Activated CD4-positive, CD25-positive, alpha-beta regulatory T cell treated with anti-CD3 and anti-CD28 coated beads, Interleukin-2, amount 50 U/mL, for 16 hours (primary cell): ENCODE results near the gene TEX261.

ENCODE experiments used
- DNase-seq: peaks from one replicate; pipeline ENCODE4 v3.0.0-alpha.2; 2020; ENCODE audit warnings: low read depth, low spot score

Gene TEX261

DNA sequence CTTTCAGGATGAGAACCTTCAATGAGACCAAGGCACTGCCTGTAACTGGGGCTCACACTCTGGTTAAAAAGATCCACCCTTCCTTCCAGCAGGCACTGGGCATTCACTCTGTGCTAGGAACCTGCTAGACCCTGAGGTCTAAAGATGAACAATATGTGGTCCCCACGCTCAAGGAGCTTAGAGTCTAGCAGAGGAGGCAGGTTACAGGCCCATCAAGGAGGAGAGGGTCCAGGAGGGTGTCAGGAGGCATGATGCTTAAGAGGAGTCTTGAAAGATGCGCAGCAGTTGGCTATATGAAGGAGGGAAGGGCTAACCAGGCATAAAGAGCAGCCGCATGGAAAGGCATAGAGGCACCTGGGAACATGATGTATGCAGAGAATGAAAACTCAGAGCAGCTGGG lies 11.7 kb downstream of the TEX261 start:
- DNase-seq: no peak

DNA sequence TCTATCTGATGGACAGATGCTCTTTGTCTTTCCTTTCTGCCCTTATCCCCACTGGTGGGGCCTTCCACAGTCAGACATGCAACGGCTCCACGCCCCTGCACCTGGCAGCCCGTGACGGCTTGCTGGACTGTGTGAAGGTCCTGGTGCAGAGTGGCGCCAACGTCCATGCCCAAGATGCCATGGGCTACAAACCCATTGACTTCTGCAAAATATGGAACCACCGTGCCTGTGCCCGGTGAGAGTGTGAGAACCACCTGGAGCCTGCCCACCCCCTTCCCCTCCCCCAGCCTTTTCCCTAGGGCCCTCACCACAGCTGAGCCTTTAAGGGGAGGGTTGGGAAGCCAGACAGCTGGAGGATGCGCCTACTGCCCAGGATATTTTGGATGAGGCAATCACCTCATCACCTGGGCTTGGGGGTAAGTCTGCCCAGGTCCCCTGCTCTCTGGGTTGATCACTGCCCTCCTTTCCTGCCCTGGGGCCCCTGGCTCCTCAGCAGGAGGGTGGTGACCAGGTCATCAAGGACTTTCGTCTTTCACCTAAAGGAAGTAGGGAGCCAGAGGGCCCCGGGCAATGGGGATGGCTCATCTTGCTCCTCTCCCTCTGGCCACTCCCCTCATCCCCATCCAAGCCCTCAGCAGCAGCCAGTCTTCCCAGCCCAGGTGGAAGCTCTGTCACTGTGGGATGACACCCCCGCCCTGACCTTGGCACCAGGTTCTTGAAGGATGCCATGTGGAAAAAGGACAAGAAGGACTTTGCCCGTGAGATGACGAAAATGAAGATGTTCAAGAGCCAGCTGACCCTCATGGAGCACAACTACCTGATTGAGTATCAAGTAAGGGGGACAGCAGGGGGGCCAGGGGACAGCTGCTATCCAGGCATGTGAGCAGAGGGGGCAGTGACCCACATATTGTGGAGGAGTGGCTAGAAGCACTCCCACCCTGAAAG lies 12.5 kb downstream of the TEX261 start:
- DNase-seq: no peak

DNA sequence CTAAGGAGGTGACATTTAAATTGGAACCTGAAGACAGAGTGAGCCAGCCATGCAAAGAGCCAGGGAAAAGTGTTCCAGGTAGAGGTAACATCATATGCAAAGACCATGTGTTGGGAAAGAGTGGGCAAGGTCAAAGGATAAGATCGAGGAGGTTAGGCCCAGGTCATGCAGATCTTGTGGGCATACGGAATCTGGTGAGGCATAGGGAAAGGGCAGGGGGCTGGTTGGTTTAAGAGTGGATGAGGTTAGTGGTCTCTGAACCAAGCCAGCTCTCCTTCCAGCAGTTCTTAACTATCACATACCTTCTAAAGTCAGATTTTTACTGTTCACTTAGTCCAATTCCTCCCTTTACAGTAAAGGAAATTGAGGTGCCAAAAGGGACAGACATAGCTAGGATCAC lies 13.3 kb downstream of the TEX261 start:
- DNase-seq: no peak

DNA sequence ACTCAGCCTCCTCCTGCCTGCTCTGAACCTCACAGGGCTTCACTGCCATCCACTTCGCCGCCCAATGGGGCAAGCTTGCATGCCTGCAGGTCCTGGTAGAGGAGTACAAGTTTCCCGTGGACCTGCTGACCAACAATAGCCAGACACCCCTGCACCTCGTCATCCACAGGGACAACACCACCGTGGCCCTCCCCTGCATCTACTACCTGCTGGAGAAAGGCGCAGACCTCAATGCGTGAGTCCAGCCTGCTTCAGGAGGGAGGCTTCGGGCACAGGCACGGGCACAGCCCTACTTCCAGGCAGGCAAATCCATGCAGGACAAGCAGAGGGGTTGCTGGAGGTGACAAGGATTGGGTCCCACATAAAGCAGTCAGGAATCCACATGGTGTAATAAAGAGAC lies 15.0 kb downstream of the TEX261 start:
- DNase-seq: no peak

DNA sequence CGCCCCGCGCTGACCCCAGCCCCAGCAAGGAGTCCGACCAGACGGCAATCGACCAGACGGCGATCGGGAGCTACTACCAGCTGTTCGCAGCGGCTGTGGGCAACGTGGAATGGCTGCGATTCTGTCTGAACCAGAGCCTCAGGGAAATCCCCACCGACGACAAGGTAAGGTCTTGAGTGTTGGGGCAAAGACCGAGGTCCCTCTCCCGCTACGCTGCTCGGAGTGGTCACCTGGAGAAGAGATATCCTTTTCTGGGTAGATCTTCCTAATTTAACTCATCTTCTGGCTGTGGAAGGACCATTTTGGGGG lies 15.5 kb downstream of the TEX261 start:
- DNase-seq: no peak

DNA sequence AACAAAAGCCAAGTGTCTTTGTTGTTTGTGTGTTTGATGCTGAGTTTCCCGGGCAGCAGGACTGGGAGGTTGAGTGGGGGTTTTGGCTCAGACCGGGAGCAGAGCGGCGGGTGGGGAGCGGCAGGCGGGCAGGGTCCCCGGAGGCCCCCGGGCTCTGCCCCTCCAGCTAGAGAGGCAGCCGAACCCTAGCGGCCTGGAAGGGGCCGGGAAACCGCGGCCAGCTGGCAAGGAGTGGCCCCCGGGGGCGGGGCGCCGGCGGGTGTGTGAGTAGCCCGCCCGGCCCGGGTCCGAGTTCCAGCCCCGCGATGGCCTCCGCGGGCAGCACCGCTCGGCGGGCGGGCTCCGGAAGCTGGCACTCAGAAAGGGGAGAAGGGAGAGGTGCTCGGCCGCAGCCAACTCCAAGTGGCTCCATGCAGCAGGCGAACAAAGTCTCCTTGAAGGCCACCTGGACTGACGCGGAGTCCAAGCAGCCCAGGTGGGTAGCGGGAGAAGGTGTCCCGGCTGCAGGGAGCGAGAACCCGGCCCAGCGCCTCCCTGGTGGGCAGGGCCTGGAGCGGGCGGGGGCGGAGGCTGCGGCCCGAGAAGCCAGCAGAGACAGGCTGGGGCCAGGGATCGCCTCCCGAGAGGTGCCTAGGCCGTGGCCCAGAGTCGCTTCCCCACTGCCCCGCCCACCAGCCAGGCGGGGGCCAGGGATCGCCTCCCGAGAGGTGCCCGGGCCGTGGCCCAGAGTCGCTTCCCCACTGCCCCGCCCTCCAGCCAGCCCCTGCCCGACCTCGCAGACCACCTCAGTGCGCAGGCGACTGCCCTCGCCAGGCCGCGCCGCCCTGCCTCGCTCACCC lies 16.1 kb downstream of the TEX261 start, which contains the start of gene ANKRD53:
Gene ANKRD53, plus strand, starts transcription at position 290 of the 839 bp plus-strand sequence. Its CDS starts 16 bp downstream, at position 306.
- no peak for DNase-seq

DNA sequence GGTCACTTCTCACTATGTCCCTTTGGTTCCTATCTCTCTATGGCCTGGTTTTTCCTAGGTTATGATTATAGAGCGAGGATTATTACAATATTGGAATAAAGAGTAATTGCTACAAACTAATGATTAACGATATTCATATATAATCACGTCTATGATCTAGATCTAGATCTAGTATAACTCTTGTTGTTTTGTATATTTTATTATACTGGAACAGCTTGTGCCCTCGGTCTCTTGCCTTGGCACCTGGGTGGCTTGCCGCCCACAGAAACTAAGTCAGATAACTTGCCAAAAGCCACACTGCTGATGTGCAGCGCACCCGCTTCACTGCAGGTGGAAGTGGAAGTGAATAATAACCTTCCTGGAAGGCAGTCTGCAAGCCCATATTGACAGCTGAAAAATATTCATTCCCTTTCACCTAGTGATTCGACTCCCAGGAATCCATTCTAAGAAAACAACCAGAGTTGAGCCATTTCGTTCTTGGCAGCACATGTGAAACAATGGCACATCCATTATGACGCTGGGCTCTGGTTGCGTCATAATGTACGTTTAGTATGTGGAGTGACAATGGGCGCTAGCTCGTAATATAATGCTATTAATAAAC lies 17.0 kb downstream of the TEX261 start:
- no peak for DNase-seq

DNA sequence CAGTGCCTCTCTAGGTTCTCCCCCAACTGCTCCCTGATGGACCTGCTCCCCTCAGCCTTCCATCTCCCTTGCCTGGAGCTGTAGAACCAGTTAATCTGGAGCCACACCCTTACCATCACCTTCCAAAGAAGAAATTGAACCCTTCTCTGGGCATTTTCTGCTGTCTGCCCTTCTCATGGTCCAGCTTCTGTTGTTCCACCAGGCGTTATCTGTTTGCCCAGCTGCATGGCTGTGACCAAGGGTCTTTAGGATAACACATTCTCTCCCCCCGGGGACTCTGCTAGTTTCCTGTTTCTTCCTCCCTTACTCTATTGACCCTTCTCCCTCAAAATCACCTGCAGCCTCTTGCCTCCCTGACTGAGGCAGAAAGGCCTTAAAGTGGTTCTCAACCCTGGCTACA lies 19.4 kb downstream of the TEX261 start:
- DNase-seq: no peak

DNA sequence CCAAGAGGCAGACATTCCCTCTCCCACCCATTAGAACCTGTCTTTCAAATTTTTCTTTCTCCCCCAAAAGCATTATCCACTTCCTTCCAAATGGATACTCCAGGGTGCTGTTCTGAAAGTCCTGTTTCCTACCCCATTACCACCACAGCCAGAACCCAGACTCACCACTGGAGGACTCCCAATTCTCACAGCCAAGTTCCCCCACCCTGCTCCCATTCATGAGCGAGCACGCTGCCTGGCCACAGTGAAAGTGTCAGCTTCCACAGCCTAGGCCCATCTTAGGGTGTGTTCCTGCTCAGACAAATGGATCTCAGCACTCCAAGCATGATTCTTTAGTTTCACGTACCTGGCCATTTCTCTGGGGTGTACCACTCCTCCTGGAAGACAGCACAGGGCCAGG lies 20.1 kb downstream of the TEX261 start:
- DNase-seq: no peak

DNA sequence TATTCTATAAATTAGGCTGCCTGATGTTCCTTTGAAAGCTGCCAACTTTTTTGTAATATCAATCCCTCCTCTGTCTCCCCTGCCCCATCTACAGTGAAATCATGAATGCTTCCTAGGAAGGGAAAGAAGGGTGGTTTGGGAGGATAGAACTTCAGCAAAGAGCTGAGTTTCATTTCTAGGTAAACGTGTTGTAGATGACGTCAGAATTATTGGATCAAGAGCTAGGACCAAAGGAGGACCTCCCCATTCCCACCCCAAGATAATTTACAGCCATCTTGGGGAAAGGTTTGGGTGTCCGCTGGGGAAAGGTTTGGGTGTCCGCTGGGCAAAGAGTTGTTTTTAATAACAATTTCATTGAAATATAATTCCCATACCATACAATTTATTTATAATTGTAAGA lies 27.5 kb downstream of the TEX261 start:
- DNase-seq: no peak

DNA sequence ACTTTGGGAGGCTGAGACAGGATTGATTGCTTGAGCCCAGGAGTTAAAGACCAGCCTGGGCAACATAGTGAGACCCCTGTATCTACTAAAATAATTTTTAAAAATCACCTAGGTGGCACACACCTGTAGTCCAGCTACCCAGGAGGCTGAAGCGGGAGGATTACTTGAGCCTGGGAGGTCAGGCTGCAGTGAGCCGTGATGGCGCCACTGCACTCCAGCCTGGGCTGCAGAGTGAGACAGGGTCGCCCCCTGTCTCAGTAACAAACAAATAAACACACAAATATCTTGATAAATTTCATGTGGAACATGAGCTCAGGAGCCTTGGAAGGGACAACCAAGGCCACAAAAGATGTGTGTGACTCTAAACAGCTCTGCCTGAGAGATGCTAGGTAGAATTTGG lies 28.0 kb downstream of the TEX261 start:
- DNase-seq: no peak

DNA sequence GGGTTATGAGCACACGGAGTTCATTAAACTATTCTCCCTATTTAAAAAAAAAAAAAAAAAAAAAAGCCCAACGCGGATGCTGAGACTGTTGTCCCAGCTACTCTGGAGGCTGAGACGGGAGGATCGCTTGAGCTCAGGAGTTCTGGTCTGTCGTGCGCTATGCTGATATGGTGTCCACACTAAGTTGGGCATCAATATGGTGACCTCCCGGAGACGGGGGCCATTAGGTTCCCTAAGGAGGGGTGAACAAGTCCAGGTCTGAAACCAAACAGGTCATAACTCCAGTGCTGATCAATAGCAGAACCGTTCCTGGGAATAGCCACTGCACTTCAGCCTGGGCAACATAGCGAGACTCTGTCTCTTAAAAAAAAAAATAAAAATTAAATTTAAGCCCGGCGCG lies 29.2 kb downstream of the TEX261 start:
- no peak for DNase-seq

DNA sequence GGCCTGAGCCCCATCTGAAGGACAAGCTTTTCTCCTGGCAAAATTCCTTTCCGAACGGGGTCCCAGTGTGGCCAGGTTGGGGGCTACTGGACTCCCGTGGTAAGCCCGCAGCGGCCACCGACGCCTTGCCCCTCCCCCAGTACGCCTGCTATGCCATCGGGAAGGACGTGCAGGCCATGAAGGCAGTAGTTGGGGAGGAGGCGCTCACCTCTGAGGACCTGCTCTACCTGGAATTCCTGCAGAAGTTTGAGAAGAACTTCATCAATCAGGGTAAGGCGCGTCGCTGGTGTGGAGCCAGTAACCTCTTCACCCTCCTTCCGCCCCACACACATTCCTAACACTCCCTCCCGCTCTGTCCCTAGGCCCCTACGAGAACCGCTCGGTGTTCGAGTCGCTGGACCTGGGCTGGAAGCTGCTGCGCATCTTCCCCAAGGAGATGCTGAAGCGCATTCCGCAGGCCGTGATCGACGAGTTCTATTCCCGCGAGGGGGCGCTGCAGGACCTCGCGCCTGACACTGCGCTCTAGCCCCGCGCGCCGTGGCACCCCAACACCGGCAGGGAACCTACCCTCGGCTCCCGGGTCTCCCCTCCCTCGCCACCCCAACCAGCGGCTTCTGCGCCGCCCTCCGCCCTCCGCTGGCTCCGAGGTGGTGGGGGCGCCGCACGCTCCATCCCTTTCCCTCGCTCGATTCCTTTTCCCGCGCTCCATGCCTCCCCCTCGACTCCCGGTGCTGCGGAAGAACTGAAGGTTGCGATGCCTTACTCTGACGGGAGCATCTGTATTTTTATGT lies 29.9 kb downstream of the TEX261 start:
- peak; percentile 48 for DNase-seq

DNA sequence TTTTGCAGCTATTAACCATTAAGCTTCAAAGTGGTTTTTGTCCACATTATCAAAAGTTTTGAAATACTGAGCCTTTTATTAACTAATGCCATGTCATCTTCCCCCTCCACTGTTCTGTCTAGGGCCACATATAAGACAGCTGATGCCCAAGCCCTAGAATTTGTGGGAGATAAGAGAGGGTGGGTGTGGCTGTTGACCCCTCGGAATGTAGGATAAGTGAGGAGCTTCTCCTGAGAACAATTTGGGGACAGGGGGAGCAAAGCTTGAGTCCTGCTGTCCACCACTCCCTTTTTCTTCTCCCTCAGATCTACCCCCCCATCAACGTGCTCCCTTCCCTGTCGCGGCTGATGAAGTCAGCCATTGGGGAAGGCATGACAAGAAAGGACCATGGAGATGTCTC lies 30.5 kb downstream of the TEX261 start:
- DNase-seq: no peak

DNA sequence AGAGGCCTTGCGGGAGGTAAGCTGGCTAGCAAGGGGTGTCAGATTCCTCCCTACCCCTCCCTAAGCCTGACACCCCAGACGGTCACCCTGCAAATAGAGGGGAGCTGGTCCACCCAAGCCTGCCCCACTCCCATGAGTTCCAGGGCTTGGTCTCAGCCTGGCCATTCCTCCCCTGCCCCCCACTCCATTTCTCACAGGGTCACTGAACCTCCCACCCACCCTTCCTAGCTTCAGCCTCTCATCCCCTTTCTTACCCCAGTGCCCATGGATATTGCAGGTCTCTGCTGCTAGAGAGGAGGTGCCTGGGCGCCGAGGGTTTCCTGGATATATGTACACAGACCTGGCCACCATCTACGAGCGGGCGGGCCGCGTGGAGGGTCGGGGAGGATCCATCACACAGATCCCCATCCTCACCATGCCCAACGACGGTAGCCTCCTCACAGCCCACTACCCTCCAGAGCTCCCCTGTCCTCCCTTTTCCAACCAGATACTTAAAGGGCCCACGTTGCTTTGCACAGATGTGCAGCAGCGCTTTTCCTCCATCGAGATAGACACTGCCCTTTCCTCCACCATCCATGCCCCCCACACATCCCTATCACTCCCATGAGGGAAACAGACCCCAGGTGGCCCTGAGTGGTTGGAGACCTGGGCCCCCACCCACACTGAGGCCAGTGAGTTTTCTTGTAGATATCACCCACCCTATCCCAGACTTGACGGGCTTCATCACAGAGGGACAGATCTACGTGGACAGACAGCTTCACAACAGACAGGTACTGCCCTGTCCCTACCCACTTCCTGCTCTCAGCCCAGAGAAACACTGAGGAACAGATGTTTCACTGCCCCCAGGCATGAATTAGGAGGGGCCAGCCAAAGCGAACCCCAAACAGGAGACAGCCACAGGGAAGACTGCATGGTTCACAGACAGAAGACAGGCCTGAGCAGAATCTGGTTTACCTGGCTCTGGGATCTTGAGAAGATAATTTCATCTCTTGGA lies 31.5 kb downstream of the TEX261 start:
- no peak for DNase-seq

DNA sequence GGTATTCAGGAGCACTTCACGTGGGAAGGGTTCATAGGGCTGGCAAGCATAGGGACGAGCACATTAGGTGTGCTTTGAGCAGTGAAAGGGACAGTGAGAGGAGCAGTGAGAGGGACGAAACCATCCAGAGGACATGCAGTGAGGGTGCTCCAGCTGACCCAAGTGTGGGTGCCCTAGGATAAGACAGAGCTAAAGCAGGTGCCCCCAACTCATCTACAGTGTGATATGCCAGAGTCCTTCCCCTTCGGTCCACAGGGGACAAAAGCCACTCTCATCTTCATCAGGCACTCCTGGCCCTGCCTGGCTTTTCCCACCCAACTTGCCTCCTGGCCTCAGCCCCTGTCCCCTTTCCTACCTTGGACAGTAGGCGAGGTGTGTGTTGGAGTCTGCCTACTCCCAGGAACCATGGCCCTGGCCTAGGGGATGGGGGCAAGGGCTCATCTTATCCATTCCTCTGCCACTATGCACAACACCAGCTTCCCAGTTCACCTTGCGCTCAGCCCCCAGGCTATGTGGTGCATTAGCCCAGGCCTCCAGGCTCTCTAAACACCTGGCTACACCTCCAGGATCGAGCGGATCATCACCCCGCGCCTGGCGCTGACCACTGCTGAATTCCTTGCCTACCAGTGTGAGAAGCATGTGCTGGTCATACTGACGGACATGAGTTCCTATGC lies 32.3 kb downstream of the TEX261 start:
- no peak for DNase-seq

DNA sequence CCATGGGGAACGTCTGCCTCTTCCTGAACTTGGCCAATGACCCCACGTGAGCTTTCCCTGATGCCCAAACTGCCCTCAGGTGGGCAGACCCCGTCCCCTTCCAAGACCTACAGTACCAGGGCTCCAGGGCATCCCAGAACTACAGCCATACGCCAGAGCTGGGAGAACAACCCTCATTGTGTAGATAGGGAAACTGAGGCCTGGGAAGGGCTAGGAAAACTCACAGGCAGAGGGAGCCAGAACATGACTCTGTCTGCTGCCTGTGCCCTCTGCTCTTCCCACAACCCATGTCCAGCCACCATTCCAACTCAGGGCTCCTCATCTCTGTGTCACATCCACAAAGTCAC lies 33.1 kb downstream of the TEX261 start:
- DNase-seq: no peak

DNA sequence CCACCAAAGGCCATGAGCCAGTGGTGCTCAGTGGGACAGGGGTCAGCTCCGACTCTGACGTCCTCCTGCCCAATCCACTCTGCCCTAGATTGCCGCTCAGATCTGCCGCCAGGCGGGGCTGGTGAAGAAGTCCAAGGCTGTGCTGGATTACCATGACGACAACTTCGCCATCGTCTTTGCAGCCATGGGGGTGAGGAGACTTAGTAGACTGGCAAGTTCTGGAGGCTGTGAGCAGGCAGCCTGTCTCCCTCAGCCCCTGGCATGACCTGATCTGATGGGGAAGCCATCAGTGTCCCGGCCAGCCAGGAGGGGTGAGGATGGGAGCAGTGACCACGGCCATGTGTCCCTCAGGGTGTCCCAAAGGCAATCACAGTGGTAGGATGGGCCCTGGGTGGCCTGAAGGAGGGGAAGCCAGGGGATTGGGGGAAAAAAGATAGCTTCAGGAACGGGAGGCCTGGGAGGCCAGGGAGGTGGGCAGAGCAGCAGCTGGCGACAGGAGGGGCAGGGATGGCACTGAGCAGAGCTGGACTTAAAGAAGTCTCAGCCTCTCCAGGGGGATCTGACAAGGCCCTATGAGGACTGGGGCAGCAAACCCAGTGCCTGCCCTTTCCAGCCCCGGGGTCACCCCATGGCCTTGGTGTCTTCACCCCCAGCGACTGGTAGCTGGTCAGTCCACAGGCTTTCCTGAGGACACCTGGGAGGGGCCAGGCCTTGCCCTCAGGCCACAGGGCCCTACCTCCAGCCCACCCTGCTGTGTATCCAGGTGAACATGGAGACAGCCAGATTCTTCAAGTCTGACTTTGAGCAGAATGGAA lies 33.6 kb downstream of the TEX261 start:
- no peak for DNase-seq
